HEK293 (cell line): ENCODE measurements around the gene SEC63.
"Not testable (repeated sequence)": the region's sequence is repeated elsewhere in the genome, so short reads cannot be mapped to it uniquely, and the experiment has no call there.

Experiments
- CTCF ChIA-PET: fragments of 350-600 bp; formaldehyde crosslinking; extraction: SDS; loops from one replicate; lab custom pipeline; 2021; ENCODE audit warnings: antibody characterized with exemption; lab: Yijun Ruan, JAX
- POLR2A ChIA-PET: fragments of 300-600 bp; formaldehyde crosslinking; extraction: SDS; loops from one replicate; lab custom pipeline; 2020; ENCODE audit warnings: antibody characterized with exemption, inconsistent platforms; lab: Yijun Ruan, JAX
- H3K27ac ChIP-seq: fragments of 200-500 bp; sonication (Bioruptor generic); 2 replicates; pipeline ENCODE4 v1.5.1; 2014; ENCODE audit warnings: low read depth, low read length, control low read depth, inconsistent platforms; ENCODE audit errors: extremely low read depth
- H3K36me3 ChIP-seq, 2 experiments: fragments of 200-500 bp in 1 of 2; sonication (Bioruptor generic) in 1 of 2; 1 replicate in 1 of 2; 2 replicates in 1 of 2; pipeline ENCODE4 v1.5.1; 2014 to 2017; ENCODE audit warnings: inconsistent platforms in 2 of 2, low read length in 2 of 2; ENCODE audit not compliant: control insufficient read depth in 2 of 2, insufficient read depth in 1 of 2
- H3K4me1 ChIP-seq: fragments of 200-500 bp; sonication (Bioruptor generic); 2 replicates; pipeline ENCODE4 v1.5.1; 2014; ENCODE audit warnings: mild to moderate bottlenecking, low read length, inconsistent platforms; ENCODE audit not compliant: control insufficient read depth, insufficient read depth
- H3K4me3 ChIP-seq: 2 replicates; pipeline ENCODE4 v1.5.1; 2011; ENCODE audit warnings: low read depth, mild to moderate bottlenecking, control low read depth, low read length, moderate library complexity
- H3K9me3 ChIP-seq: fragments of 200-500 bp; sonication (Bioruptor generic); 2 replicates; pipeline ENCODE4 v1.5.1; 2014; ENCODE audit warnings: low read depth, low read length, inconsistent platforms; ENCODE audit not compliant: control insufficient read depth, insufficient read depth
- HOXC10 ChIP-seq: sonication (generic); formaldehyde crosslinking; IDR thresholded peaks from 2 replicates; pipeline ENCODE4 v1.8.1; 2023; ENCODE audit warnings: mild to moderate bottlenecking, missing genetic modification reagents
- KLF1 ChIP-seq: fragments of 450-650 bp; formaldehyde crosslinking; IDR thresholded peaks from 2 replicates; pipeline ENCODE4 v1.5.1; 2016; ENCODE audit warnings: missing biosample characterization, missing genetic modification characterization
- OVOL3 ChIP-seq: fragments of 450-650 bp; formaldehyde crosslinking; IDR thresholded peaks from 2 replicates; pipeline ENCODE4 v1.5.1; 2016; ENCODE audit warnings: missing biosample characterization, missing genetic modification characterization
- SP7 ChIP-seq: fragments of 450-650 bp; formaldehyde crosslinking; IDR thresholded peaks from 2 replicates; pipeline ENCODE4 v1.5.1; 2016; ENCODE audit warnings: missing biosample characterization, missing genetic modification characterization
- WT1 ChIP-seq: fragments of 450-650 bp; formaldehyde crosslinking; IDR thresholded peaks from 2 replicates; pipeline ENCODE4 v1.5.1; 2016; ENCODE audit warnings: missing biosample characterization, missing genetic modification characterization
- ZBTB7A ChIP-seq: fragments of 450-650 bp; formaldehyde crosslinking; IDR thresholded peaks from 2 replicates; pipeline ENCODE4 v1.5.1; 2016; ENCODE audit warnings: low read depth, missing biosample characterization, missing genetic modification characterization
- ZNF10 ChIP-seq: fragments of 450-650 bp; formaldehyde crosslinking; IDR thresholded peaks from 2 replicates; pipeline ENCODE4 v1.5.1; 2017; ENCODE audit warnings: missing biosample characterization, missing genetic modification characterization
- ZNF785 ChIP-seq: fragments of 450-650 bp; formaldehyde crosslinking; IDR thresholded peaks from 2 replicates; pipeline ENCODE4 v1.5.1; 2016; ENCODE audit warnings: missing biosample characterization, missing genetic modification characterization
- ZNF830 ChIP-seq: fragments of 450-650 bp; IDR thresholded peaks from 2 replicates; pipeline ENCODE4 v1.5.0; 2018; ENCODE audit warnings: missing biosample characterization, missing genetic modification characterization, low read depth, mild to moderate bottlenecking, moderate library complexity
- ZXDB ChIP-seq: fragments of 450-650 bp; formaldehyde crosslinking; IDR thresholded peaks from 2 replicates; pipeline ENCODE4 v1.5.1; 2016; ENCODE audit warnings: missing biosample characterization, missing genetic modification characterization
- TF ChIP-seq, protein P1 (sequence below): fragments of 450-650 bp; formaldehyde crosslinking; conservative IDR thresholded peaks from 2 replicates; pipeline ENCODE4 v1.5.1; 2016; ENCODE audit warnings: low read depth, missing biosample characterization, missing genetic modification characterization
- TF ChIP-seq, protein P2 (sequence below): fragments of 450-650 bp; formaldehyde crosslinking; IDR thresholded peaks from 2 replicates; pipeline ENCODE4 v1.5.1; 2016; ENCODE audit warnings: missing biosample characterization, missing genetic modification characterization
- TF ChIP-seq, protein P3 (sequence below): fragments of 450-650 bp; formaldehyde crosslinking; IDR thresholded peaks from 2 replicates; pipeline ENCODE4 v1.5.1; 2016; ENCODE audit warnings: missing biosample characterization, missing genetic modification characterization
- TF ChIP-seq, protein P4 (sequence below): fragments of 450-650 bp; formaldehyde crosslinking; IDR thresholded peaks from 2 replicates; pipeline ENCODE4 v1.5.1; 2016; ENCODE audit warnings: missing biosample characterization, missing genetic modification characterization

The SEC63 gene

DNA sequence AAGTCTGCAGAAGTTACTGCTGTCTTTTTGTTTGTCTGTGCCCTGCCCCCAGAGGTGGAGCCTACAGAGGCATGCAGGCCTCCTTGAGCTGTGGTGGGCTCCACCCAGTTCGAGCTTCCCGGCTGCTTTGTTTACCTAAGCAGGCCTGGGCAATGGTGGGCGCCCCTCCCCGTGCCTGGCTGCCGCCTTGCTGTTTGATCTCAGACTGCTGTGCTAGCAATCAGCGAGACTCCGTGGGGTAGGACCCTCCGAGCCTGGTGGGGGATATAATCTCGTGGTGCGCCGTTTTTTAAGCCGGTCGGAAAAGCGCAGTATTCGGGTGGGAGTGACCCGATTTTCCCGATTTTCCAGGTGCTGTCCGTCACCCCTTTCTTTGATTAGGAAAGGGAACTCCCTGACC is 97.9 kb downstream of the SEC63 start:
- POLR2A ChIA-PET, H3K4me1 ChIP-seq, H3K4me3 ChIP-seq, H3K36me3 ChIP-seq, H3K27ac ChIP-seq, CTCF ChIA-PET, H3K9me3 ChIP-seq: not testable (repeated sequence)

DNA sequence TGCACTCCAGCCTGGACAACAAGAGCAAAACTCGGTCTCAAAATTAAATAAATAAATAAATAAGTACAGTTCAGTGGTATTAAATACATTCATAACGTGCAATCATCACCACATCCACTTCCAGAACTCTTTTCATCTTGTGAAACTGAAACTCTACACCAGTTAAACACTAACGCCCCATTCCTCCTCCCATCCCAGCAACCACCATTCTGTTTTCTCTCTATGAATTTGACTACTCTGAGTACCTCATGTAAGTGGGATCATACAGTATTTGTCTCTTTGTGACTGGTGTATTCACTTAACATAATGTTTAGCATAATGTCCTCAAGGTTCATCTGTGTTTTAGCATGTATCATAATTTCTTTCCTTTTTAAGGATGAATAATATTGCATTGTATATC is 104.8 kb downstream of the SEC63 start:
- Histone ChIP-seq H3K36me3 (no peaks in the 10 kb centered on the region), H3K27ac (no peak overlapping the region), H3K9me3 (no peaks in the 10 kb centered on the region), H3K4me3 (no peak overlapping the region)
- CTCF ChIA-PET = no interaction called here
- POLR2A ChIA-PET = no interaction called here
- TF ChIP-seq, protein P1, sequence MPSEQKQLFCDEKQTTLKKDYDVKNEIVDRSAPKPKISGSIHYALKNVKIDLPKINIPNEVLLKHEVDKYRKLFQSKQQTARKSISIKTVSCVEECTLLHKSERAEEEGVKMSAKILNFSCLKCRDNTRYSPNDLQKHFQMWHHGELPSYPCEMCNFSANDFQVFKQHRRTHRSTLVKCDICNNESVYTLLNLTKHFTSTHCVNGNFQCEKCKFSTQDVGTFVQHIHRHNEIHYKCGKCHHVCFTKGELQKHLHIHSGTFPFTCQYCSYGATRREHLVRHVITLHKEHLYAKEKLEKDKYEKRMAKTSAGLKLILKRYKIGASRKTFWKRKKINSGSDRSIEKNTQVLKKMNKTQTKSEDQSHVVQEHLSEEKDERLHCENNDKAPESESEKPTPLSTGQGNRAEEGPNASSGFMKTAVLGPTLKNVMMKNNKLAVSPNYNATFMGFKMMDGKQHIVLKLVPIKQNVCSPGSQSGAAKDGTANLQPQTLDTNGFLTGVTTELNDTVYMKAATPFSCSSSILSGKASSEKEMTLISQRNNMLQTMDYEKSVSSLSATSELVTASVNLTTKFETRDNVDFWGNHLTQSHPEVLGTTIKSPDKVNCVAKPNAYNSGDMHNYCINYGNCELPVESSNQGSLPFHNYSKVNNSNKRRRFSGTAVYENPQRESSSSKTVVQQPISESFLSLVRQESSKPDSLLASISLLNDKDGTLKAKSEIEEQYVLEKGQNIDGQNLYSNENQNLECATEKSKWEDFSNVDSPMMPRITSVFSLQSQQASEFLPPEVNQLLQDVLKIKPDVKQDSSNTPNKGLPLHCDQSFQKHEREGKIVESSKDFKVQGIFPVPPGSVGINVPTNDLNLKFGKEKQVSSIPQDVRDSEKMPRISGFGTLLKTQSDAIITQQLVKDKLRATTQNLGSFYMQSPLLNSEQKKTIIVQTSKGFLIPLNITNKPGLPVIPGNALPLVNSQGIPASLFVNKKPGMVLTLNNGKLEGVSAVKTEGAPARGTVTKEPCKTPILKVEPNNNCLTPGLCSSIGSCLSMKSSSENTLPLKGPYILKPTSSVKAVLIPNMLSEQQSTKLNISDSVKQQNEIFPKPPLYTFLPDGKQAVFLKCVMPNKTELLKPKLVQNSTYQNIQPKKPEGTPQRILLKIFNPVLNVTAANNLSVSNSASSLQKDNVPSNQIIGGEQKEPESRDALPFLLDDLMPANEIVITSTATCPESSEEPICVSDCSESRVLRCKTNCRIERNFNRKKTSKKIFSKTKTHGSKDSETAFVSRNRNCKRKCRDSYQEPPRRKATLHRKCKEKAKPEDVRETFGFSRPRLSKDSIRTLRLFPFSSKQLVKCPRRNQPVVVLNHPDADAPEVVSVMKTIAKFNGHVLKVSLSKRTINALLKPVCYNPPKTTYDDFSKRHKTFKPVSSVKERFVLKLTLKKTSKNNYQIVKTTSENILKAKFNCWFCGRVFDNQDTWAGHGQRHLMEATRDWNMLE (tag by site-specific recombination) = no peak
- 0 out of 2 replicates have a peak, but pooled peaks have one; percentile 18 for TF ChIP-seq WT1 (tag by site-specific recombination)
- TF ChIP-seq KLF1 (tag by site-specific recombination) = no peak
- TF ChIP-seq, all 188 proteins: peak for 1
- no peaks in the 10 kb centered on the region for H3K4me1 ChIP-seq

DNA sequence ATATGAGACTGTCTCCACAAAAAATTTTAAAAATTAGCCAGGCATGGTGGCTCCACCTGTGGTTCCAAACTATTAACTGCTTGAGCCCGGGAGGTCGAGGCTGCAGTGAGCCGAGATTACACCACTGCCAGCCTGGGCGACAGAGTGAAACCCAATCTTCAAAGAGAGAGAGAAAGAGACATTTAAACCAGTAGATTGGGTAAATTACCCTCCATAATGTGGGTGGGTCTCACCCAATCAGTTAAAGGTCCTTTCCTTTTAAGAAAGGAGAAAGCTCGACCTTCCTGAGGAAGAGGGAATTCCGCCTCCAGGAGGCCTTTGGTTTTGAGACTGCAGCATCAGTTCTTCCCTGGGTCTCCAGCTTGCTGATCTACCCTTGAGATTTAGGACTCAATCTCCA is 108.7 kb downstream of the SEC63 start:
- CTCF ChIA-PET = interaction anchor here (0.6 to 3.4 kb wide), 28 partner anchors 8 to 720 kb away, joined by 3 to 49 read pairs (median 6); partner anchors contain the start of gene SCML4
- Histone ChIP-seq H3K4me3 (no peak overlapping the region), H3K27ac (no peak overlapping the region), H3K4me1 (no peaks in the 10 kb centered on the region), H3K36me3 (no peaks in the 10 kb centered on the region), H3K9me3 (no peaks in the 10 kb centered on the region)
- POLR2A ChIA-PET = interaction anchor here (1.1 kb wide), 1 partner anchor 109 kb away, joined by 5 read pairs; the partner anchor contains the start of gene SEC63
- no peak for TF ChIP-seq ZBTB7A (tag by site-specific recombination)
- TF ChIP-seq HOXC10 (CRISPR knock-in tag) = no peak
- peak; percentile 74; the same call in 1 of the 2 replicates for TF ChIP-seq ZNF10 (tag by site-specific recombination)
- TF ChIP-seq ZXDB (tag by site-specific recombination) = no peak

DNA sequence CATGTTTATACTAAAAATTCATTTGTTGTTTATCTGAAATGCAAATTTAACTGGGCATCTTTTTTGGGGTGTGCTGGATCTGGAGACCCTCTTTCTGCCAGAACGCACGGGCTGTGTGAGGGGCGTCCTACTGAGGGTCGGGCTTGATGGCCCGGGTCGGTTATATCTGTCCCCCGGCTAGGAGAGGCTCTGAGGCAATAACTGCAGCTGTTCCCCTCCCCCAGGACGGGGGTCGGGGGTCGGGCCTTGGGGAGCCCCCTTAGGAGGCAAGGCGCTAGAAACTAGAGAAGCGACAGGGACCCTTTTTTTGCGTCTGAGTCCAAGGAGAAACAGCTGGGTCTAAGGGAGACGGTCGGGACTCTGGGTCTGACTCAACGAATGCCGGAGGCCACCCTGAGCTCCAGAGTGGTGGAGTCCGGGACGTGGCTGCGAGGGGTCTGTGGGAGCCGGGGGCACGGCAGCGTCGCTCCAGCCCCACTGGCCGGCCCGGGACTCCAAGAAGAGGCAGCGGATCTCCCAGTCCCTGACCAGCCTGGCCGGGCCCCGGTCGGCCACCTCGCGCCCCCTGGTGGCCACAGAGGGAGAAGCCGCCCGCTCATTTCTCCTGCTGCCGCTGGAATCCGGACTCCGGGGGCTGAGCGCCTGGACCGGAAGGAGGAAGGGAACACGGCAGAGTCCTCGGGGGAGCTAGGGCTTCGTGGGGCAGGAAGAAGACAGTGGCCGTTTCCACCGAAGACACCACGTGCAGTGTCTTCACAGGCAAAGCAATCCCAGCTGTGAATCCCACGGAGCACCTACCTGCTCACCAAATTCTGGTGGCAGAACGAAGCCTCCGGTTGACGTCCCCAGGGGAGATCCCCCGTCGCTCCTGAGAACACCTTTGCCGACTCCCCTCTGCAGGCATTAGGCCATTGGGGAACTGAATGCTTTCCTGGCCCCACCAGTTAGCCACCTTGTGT is 109.9 kb downstream of the SEC63 start:
- ChIA-PET POLR2A (no interaction called here), CTCF (interaction anchor here (0.5 to 3.4 kb wide), 89 partner anchors 11 to 1532 kb away, joined by 3 to 49 read pairs (median 4); partner anchors contain the start of gene SCML4)
- Histone ChIP-seq H3K36me3 (no peaks in the 10 kb centered on the region), H3K4me3 (peak overlapping the region; percentile 35), H3K4me1 (no peaks in the 10 kb centered on the region), H3K9me3 (no peaks in the 10 kb centered on the region), H3K27ac (no peak overlapping the region)
- TF ChIP-seq, protein P2, sequence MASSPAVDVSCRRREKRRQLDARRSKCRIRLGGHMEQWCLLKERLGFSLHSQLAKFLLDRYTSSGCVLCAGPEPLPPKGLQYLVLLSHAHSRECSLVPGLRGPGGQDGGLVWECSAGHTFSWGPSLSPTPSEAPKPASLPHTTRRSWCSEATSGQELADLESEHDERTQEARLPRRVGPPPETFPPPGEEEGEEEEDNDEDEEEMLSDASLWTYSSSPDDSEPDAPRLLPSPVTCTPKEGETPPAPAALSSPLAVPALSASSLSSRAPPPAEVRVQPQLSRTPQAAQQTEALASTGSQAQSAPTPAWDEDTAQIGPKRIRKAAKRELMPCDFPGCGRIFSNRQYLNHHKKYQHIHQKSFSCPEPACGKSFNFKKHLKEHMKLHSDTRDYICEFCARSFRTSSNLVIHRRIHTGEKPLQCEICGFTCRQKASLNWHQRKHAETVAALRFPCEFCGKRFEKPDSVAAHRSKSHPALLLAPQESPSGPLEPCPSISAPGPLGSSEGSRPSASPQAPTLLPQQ (tag by site-specific recombination) = peak; percentile 72
- no peak for TF ChIP-seq OVOL3
- TF ChIP-seq, protein P3, sequence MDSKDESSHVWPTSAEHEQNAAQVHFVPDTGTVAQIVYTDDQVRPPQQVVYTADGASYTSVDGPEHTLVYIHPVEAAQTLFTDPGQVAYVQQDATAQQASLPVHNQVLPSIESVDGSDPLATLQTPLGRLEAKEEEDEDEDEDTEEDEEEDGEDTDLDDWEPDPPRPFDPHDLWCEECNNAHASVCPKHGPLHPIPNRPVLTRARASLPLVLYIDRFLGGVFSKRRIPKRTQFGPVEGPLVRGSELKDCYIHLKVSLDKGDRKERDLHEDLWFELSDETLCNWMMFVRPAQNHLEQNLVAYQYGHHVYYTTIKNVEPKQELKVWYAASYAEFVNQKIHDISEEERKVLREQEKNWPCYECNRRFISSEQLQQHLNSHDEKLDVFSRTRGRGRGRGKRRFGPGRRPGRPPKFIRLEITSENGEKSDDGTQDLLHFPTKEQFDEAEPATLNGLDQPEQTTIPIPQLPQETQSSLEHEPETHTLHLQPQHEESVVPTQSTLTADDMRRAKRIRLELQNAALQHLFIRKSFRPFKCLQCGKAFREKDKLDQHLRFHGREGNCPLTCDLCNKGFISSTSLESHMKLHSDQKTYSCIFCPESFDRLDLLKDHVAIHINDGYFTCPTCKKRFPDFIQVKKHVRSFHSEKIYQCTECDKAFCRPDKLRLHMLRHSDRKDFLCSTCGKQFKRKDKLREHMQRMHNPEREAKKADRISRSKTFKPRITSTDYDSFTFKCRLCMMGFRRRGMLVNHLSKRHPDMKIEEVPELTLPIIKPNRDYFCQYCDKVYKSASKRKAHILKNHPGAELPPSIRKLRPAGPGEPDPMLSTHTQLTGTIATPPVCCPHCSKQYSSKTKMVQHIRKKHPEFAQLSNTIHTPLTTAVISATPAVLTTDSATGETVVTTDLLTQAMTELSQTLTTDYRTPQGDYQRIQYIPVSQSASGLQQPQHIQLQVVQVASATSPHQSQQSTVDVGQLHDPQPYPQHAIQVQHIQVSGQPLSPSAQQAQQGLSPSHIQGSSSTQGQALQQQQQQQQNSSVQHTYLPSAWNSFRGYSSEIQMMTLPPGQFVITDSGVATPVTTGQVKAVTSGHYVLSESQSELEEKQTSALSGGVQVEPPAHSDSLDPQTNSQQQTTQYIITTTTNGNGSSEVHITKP (tag by site-specific recombination) = peak; percentile 99
- peak; percentile 48; the same call in 1 of the 2 replicates for TF ChIP-seq SP7
- no peak for TF ChIP-seq ZNF830
- TF ChIP-seq, protein P4, sequence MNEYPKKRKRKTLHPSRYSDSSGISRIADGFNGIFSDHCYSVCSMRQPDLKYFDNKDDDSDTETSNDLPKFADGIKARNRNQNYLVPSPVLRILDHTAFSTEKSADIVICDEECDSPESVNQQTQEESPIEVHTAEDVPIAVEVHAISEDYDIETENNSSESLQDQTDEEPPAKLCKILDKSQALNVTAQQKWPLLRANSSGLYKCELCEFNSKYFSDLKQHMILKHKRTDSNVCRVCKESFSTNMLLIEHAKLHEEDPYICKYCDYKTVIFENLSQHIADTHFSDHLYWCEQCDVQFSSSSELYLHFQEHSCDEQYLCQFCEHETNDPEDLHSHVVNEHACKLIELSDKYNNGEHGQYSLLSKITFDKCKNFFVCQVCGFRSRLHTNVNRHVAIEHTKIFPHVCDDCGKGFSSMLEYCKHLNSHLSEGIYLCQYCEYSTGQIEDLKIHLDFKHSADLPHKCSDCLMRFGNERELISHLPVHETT (tag by site-specific recombination) = no peak
- TF ChIP-seq ZNF785 (tag by site-specific recombination) = no peak
